ENCODE data around the gene SIGLEC11. TPM values are rescaled to one million over a fixed set of nuclear protein-coding genes. Genes with fewer than 3 reads are reported as not detected.
"Not testable (repeated sequence)": the region's sequence is repeated elsewhere in the genome, so short reads cannot be mapped to it uniquely, and the experiment has no call there.

SIGLEC11 gene
- total RNA-seq, 5 donors from 2014 or later (not counting 1 experiment from before 2014, with no cell fraction given): 0.09 to 0.23 TPM; not detected in 3

- Histone ChIP-seq H3K9me3 (no peaks in the 10 kb centered on the region), H3K27ac (ENCODE audit: low read length) (no peak overlapping the region), H3K27me3 (replicated peaks in 1 of 2; ENCODE audit: control insufficient read depth in 2 of 2, extremely low read depth in 1 of 2, insufficient read depth in 2 of 2, low read length in 1 of 2) (no peaks in the 10 kb centered on the region), H3K36me3 (ENCODE audit: control insufficient read depth in 2 of 2, extremely low read depth in 1 of 2, insufficient read depth in 1 of 2, low read length in 1 of 2) (peaks cover 14 to 36% of the 10 kb centered on the region in 2 donors), H3K4me1 (ENCODE audit: control insufficient read depth in 1 of 2, extremely low read depth in 1 of 2, insufficient read depth in 2 of 2, low read length in 2 of 2) (peaks cover 26 to 80% of the 10 kb centered on the region in 2 experiments), H3K4me3 (ENCODE audit: control insufficient read depth in 1 of 2, extremely low read depth in 1 of 2, low read length in 1 of 2) (peak overlapping the region in 1 of 2 donors; percentile 32)
- POLR2A ChIA-PET: interaction anchor here in 1 of 2 donors (0.6 kb wide), 1 partner anchor 48 kb away, joined by 3 read pairs; no protein-coding TSS in a partner anchor
- ATAC-seq (replicated peaks in 1 of 4) (no peak), DNase-seq (no peak)
- 78% methylated on average over 9 of the region's 14 CpGs for WGBS (ENCODE audit: insufficient coverage)
- CTCF ChIA-PET: interaction anchor here in 1 of 2 donors (1.0 kb wide), 1 partner anchor 92 kb away, joined by 5 read pairs; no protein-coding TSS in a partner anchor
- no peaks in the 10 kb centered on the region for H3K9me3 Mint-ChIP-seq
- H3K4me3 Mint-ChIP-seq: peak overlapping the region; percentile 96 to 99 (median 99)
- H3K27ac Mint-ChIP-seq: peak overlapping the region; percentile 84 to 86
- H3K4me1 Mint-ChIP-seq: peaks cover 55 to 71% (median 59%) of the 10 kb centered on the region in 3 donors
- H3K36me3 Mint-ChIP-seq: peaks cover 15% of the 10 kb centered on the region
- H3K27me3 Mint-ChIP-seq: no peaks in the 10 kb centered on the region
Observed at GRCh38 chr19:49927526-49928264, 33.3 kb downstream of the SIGLEC11 start.

DNA sequence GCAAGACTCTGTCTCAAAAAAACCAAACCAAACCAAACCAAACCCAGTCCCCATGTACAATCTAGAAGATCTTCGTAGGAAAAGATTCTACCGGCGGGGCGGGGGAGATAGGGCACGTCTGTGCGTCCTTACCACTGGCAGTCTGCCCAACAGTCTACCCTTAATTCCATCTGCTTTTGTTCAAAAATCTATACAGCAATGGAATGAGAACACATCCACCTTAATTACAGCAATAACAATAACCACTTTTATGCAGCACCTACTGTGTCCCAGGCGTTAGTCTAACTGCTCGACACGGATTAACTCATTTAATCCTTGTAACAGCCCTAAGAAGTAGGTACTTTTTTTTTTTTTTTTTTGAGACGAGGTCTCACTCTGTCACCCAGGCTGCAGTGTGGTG, 34.5 kb downstream of the SIGLEC11 start:
- CTCF ChIA-PET: no interaction called here
- 96% methylated on average over 6 of the region's 10 CpGs for WGBS (ENCODE audit: insufficient coverage)
- Mint-ChIP-seq H3K36me3 (peaks cover 19% of the 10 kb centered on the region), H3K4me1 (peaks cover 46 to 70% (median 56%) of the 10 kb centered on the region in 3 donors), H3K4me3 (no peak overlapping the region), H3K27ac (no peak overlapping the region), H3K9me3 (no peaks in the 10 kb centered on the region), H3K27me3 (no peaks in the 10 kb centered on the region)
- H3K27me3 ChIP-seq (replicated peaks in 1 of 2; ENCODE audit: control insufficient read depth in 2 of 2, extremely low read depth in 1 of 2, insufficient read depth in 2 of 2, low read length in 1 of 2): no peaks in the 10 kb centered on the region
- H3K36me3 ChIP-seq (ENCODE audit: control insufficient read depth in 2 of 2, extremely low read depth in 1 of 2, insufficient read depth in 1 of 2, low read length in 1 of 2): peaks cover 14 to 45% of the 10 kb centered on the region in 2 donors
- H3K9me3 ChIP-seq: no peaks in the 10 kb centered on the region
- peaks cover 18 to 83% of the 10 kb centered on the region in 2 experiments for H3K4me1 ChIP-seq (ENCODE audit: control insufficient read depth in 1 of 2, extremely low read depth in 1 of 2, insufficient read depth in 2 of 2, low read length in 2 of 2)
- DNase-seq: no peak
- no peak overlapping the region for H3K27ac ChIP-seq (ENCODE audit: low read length)
- no peak overlapping the region for H3K4me3 ChIP-seq (ENCODE audit: control insufficient read depth in 1 of 2, extremely low read depth in 1 of 2, low read length in 1 of 2)
- POLR2A ChIA-PET: no interaction called here
- ATAC-seq (replicated peaks in 1 of 4): no peak

DNA sequence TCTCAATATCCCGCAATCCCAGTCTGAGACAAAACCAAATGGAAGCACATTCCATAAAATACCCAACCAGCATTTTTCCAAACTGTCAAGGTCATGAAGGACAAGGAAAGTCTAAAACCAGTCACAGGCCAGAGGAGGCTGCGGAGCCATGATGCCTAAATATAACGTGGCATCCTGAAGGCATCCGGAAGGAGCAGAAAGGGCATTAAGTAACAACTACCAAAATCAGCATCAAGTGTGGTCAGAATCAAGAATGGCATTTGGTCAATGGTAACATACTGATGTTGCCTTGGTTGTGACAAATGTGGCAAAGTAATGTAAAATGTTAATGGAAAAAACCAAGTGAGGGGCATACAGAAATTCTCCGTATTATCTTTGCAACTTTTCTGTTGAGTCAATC, 35.5 kb downstream of the SIGLEC11 start:
- 94% methylated on average over 3 of the region's 5 CpGs for WGBS (ENCODE audit: insufficient coverage)
- no peaks in the 10 kb centered on the region for H3K27me3 Mint-ChIP-seq
- H3K27ac ChIP-seq (ENCODE audit: low read length): no peak overlapping the region
- H3K9me3 ChIP-seq: no peaks in the 10 kb centered on the region
- H3K4me3 ChIP-seq (ENCODE audit: control insufficient read depth in 1 of 2, extremely low read depth in 1 of 2, low read length in 1 of 2): no peak overlapping the region
- no peak overlapping the region for H3K4me3 Mint-ChIP-seq
- no peaks in the 10 kb centered on the region for H3K27me3 ChIP-seq (replicated peaks in 1 of 2; ENCODE audit: control insufficient read depth in 2 of 2, extremely low read depth in 1 of 2, insufficient read depth in 2 of 2, low read length in 1 of 2)
- peaks cover 14 to 54% of the 10 kb centered on the region in 2 donors for H3K36me3 ChIP-seq (ENCODE audit: control insufficient read depth in 2 of 2, extremely low read depth in 1 of 2, insufficient read depth in 1 of 2, low read length in 1 of 2)
- POLR2A ChIA-PET: no interaction called here
- no peak overlapping the region for H3K27ac Mint-ChIP-seq
- H3K36me3 Mint-ChIP-seq: peaks cover 19% of the 10 kb centered on the region
- H3K4me1 Mint-ChIP-seq: peaks cover 42 to 68% (median 54%) of the 10 kb centered on the region in 3 donors
- ATAC-seq (replicated peaks in 1 of 4) (no peak), DNase-seq (no peak)
- no peaks in the 10 kb centered on the region for H3K9me3 Mint-ChIP-seq
- CTCF ChIA-PET: no interaction called here
- peaks cover 15 to 79% of the 10 kb centered on the region in 2 experiments for H3K4me1 ChIP-seq (ENCODE audit: control insufficient read depth in 1 of 2, extremely low read depth in 1 of 2, insufficient read depth in 2 of 2, low read length in 2 of 2)

GRCh38 chr19:49924881-49925210, 36.1 kb downstream of the SIGLEC11 start:
- 94% methylated on average over 6 of the region's 13 CpGs for WGBS (ENCODE audit: insufficient coverage)
- H3K27ac ChIP-seq (ENCODE audit: low read length); ATAC-seq (replicated peaks in 1 of 4); DNase-seq; H3K4me3 ChIP-seq (ENCODE audit: control insufficient read depth in 1 of 2, extremely low read depth in 1 of 2, low read length in 1 of 2); H3K4me3 Mint-ChIP-seq; POLR2A ChIA-PET; H3K27me3 Mint-ChIP-seq; H3K9me3 Mint-ChIP-seq; CTCF ChIA-PET; H3K27me3 ChIP-seq (replicated peaks in 1 of 2; ENCODE audit: control insufficient read depth in 2 of 2, extremely low read depth in 1 of 2, insufficient read depth in 2 of 2, low read length in 1 of 2); H3K27ac Mint-ChIP-seq; H3K9me3 ChIP-seq: not testable (repeated sequence)
- H3K4me1 ChIP-seq (ENCODE audit: control insufficient read depth in 1 of 2, extremely low read depth in 1 of 2, insufficient read depth in 2 of 2, low read length in 2 of 2): peaks cover 10 to 75% of the 10 kb centered on the region in 2 experiments
- Mint-ChIP-seq H3K4me1 (peaks cover 36 to 64% (median 52%) of the 10 kb centered on the region in 3 donors), H3K36me3 (peaks cover 19% of the 10 kb centered on the region)
- peaks cover 14 to 54% of the 10 kb centered on the region in 2 donors for H3K36me3 ChIP-seq (ENCODE audit: control insufficient read depth in 2 of 2, extremely low read depth in 1 of 2, insufficient read depth in 1 of 2, low read length in 1 of 2)

- 93% methylated on average over 22 of the region's 25 CpGs for WGBS (ENCODE audit: insufficient coverage)
- H3K4me1 Mint-ChIP-seq: peaks cover 35 to 61% (median 51%) of the 10 kb centered on the region in 3 donors
- ATAC-seq (replicated peaks in 1 of 4) (no peak), DNase-seq (no peak)
- Histone ChIP-seq H3K36me3 (ENCODE audit: control insufficient read depth in 2 of 2, extremely low read depth in 1 of 2, insufficient read depth in 1 of 2, low read length in 1 of 2) (peaks cover 14 to 54% of the 10 kb centered on the region in 2 donors), H3K27me3 (replicated peaks in 1 of 2; ENCODE audit: control insufficient read depth in 2 of 2, extremely low read depth in 1 of 2, insufficient read depth in 2 of 2, low read length in 1 of 2) (no peaks in the 10 kb centered on the region), H3K4me1 (ENCODE audit: control insufficient read depth in 1 of 2, extremely low read depth in 1 of 2, insufficient read depth in 2 of 2, low read length in 2 of 2) (peaks cover 8 to 70% of the 10 kb centered on the region in 2 experiments), H3K9me3 (no peaks in the 10 kb centered on the region), H3K27ac (ENCODE audit: low read length) (no peak overlapping the region), H3K4me3 (ENCODE audit: control insufficient read depth in 1 of 2, extremely low read depth in 1 of 2, low read length in 1 of 2) (no peak overlapping the region)
- H3K9me3 Mint-ChIP-seq: no peaks in the 10 kb centered on the region
- CTCF ChIA-PET: no interaction called here
- POLR2A ChIA-PET: no interaction called here
- peaks cover 19% of the 10 kb centered on the region for H3K36me3 Mint-ChIP-seq
- H3K27ac Mint-ChIP-seq: no peak overlapping the region
- H3K27me3 Mint-ChIP-seq: no peaks in the 10 kb centered on the region
- no peak overlapping the region for H3K4me3 Mint-ChIP-seq
Observed at GRCh38 chr19:49924004-49924880, 36.7 kb downstream of the SIGLEC11 start.
